IPS-NIHi11 (cell line): ENCODE data around the gene PLEKHH2.
"Not testable (repeated sequence)": the region's sequence is repeated elsewhere in the genome, so short reads cannot be mapped to it uniquely, and the experiment has no call there.

Experiments used
- DNase-seq: peaks from one replicate; pipeline ENCODE4 v3.0.0; 2012; ENCODE audit warnings: mixed read lengths, low spot score

Gene PLEKHH2

GRCh38 chr2:43636621-43637020 lies 439 bp upstream of the PLEKHH2 start:
- no peak for DNase-seq

GRCh38 chr2:43642363-43642762 lies 5.3 kb downstream of the PLEKHH2 start:
- no peak for DNase-seq

- no peak for DNase-seq
These were observed 6.6 kb downstream of the PLEKHH2 start for GRCh38 chr2:43643680-43644079.

GRCh38 chr2:43648994-43649701 lies 12.1 kb downstream of the PLEKHH2 start:
- DNase-seq: no peak

- no peak for DNase-seq
These were observed 16.4 kb downstream of the PLEKHH2 start for GRCh38 chr2:43653506-43653905.

GRCh38 chr2:43657241-43657640 lies 20.2 kb downstream of the PLEKHH2 start:
- no peak for DNase-seq

- no peak for DNase-seq
These were observed 38.7 kb downstream of the PLEKHH2 start for GRCh38 chr2:43675646-43676321.

GRCh38 chr2:43676322-43677050 lies 39.4 kb downstream of the PLEKHH2 start, which contains the start of gene C1GALT1C1L:
Gene C1GALT1C1L (minus strand): TSS chr2:43676429. CDS start chr2:43676322, 107 bp downstream.
- peak; percentile 11 for DNase-seq

- DNase-seq: not testable (repeated sequence)
These were observed 40.7 kb downstream of the PLEKHH2 start for GRCh38 chr2:43677783-43678182.

- no peak for DNase-seq
These were observed 48.3 kb downstream of the PLEKHH2 start for GRCh38 chr2:43685357-43685756.

- DNase-seq: no peak
These were observed 52.9 kb downstream of the PLEKHH2 start for GRCh38 chr2:43689999-43690398.

- DNase-seq: no peak
These were observed 55.5 kb downstream of the PLEKHH2 start for GRCh38 chr2:43692428-43692994.

GRCh38 chr2:43698140-43698539 lies 61.1 kb downstream of the PLEKHH2 start:
- not testable (repeated sequence) for DNase-seq

GRCh38 chr2:43699761-43700160 lies 62.7 kb downstream of the PLEKHH2 start:
- no peak for DNase-seq

- DNase-seq: no peak
These were observed 64.1 kb downstream of the PLEKHH2 start for GRCh38 chr2:43701111-43701510.

- DNase-seq: no peak
These were observed 70.4 kb downstream of the PLEKHH2 start for GRCh38 chr2:43707255-43708015.

GRCh38 chr2:43708178-43708577 lies 71.1 kb downstream of the PLEKHH2 start:
- no peak for DNase-seq

- no peak for DNase-seq
These were observed 71.8 kb downstream of the PLEKHH2 start for GRCh38 chr2:43708891-43709290.

- DNase-seq: no peak
These were observed 73.8 kb downstream of the PLEKHH2 start for GRCh38 chr2:43710866-43711265.

GRCh38 chr2:43714164-43714563 lies 77.1 kb downstream of the PLEKHH2 start:
- no peak for DNase-seq

GRCh38 chr2:43715300-43716098 lies 78.4 kb downstream of the PLEKHH2 start:
- no peak for DNase-seq
